ENCODE data around the gene TMEM50A.
"Not testable (repeated sequence)": the region's sequence is repeated elsewhere in the genome, so short reads cannot be mapped to it uniquely, and the experiment has no call there.

The TMEM50A gene

GRCh38 chr1:25389721-25390120 lies 51.6 kb downstream of the TMEM50A start:
- DNase-seq, result not testable (repeated sequence)

GRCh38 chr1:25392841-25393240 lies 54.7 kb downstream of the TMEM50A start:
- DNase-seq, result no peak

DNA sequence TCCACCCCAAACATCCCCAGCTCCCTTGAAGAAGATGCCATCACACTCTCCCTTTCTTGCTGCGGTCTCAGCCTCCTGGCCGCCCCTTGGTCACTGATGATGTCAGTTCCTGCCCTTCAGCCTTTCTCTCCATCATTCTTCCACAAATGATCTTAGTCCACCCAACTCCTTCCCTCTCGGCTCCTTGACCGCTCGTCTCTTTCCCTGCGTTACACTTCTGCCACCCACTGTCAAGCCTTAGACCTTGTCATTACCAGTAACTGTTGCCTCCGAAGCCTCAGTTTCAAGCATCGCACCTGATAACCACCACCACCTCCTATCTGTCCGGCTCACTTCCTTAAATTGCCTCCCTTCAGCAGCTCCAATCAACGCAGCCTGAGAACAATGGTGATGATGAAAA lies 59.4 kb downstream of the TMEM50A start:
- not testable (repeated sequence) for DNase-seq

DNA sequence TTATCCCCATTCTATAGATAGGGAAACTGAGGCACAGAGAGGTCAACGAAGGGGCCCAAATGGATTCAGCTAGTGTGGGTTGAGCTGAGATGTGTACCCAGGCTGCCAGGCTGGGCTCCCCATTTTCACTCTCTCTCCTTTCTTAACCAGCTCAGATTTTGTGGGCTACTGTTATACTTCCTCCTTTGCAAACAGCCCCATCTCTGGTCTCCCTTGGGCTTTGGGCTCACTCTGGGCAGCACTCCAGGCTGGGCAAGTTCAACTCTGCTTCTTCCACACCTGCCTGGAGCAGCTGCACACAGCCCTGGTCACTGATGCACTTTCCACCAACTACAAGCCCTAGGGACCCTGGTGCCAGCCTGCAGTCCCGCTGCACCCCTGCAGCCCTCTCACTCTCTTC lies 59.9 kb downstream of the TMEM50A start:
- DNase-seq, result not testable (repeated sequence)

DNA sequence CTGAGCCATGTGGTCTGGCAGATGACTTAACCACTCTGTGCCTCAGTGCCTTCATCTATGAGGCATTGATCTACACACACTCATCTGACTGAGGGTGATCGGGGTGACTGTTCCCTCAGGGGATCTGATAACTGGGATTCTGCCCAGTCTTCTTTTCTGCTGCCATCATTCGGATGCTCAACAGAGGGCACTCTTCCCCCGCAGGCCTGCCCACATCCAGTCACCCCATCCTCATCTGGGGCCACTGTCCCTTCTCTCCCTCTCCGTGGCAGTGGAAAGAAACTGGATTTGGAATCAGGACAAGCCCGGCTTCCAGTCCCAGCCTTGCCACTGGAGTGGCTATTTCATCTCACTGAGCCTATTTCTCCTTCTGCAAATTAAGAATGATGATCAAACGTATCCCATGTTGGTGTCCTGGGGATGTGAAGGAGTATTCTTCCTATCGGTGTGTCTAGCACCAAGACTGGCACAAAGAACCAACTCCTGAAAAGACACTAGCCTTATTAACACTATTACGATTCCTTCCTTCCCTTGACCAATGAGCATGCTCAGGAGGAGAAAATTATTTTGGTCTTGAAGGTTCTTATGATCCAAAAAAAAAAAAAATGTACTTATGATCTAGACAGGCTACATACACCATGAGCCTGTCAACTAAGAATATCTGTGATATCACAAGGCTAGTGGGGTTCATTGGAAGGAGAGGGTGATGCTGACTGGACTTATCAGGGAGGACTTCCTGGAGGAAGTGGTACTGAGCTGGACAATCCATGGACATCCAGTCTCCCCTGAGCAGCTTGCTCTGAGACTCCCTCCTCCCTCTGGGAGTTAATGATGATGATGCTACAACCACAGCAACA lies 65.0 kb downstream of the TMEM50A start:
- not testable (repeated sequence) for DNase-seq

GRCh38 chr1:25405731-25406305 lies 67.7 kb downstream of the TMEM50A start:
- not testable (repeated sequence) for DNase-seq

- DNase-seq, result not testable (repeated sequence)
Observed at GRCh38 chr1:25409641-25410427, 71.7 kb downstream of the TMEM50A start.
